HFFc6 (cell line): ENCODE measurements around the gene ARL10. TPM values are rescaled to one million over a fixed set of nuclear protein-coding genes. Genes with fewer than 3 reads are reported as not detected.

Experiments
- DNase-seq: peaks from one replicate; pipeline ENCODE4 v3.0.0-alpha.2; 2018
- H3K27ac Mint-ChIP-seq: 2 replicates; pipeline ENCODE4 v1.8.0; 2020; ENCODE audit warnings: mild to moderate bottlenecking, mixed read lengths
- H3K27me3 Mint-ChIP-seq: 2 replicates; pipeline ENCODE4 v1.8.0; 2021; ENCODE audit warnings: mild to moderate bottlenecking, moderate library complexity, mixed read lengths; ENCODE audit not compliant: insufficient read depth
- H3K36me3 Mint-ChIP-seq: 2 replicates; pipeline ENCODE4 v1.8.0; 2021; ENCODE audit warnings: low read depth, mixed read lengths
- H3K4me1 Mint-ChIP-seq: 2 replicates; pipeline ENCODE4 v1.8.0; 2020; ENCODE audit warnings: low read depth, mixed read lengths
- H3K4me3 Mint-ChIP-seq: 2 replicates; pipeline ENCODE4 v1.8.0; 2020; ENCODE audit warnings: mild to moderate bottlenecking, moderate library complexity, mixed read lengths
- H3K9me3 Mint-ChIP-seq: 2 replicates; pipeline ENCODE4 v1.8.0; 2020; ENCODE audit warnings: mild to moderate bottlenecking, mixed read lengths
- total RNA-seq, 6 experiments: library from RNA; stranded (reverse); fragmentation: NEBNext Ultra II Directional; extraction: Animal tissue kit (Norgen Biotek cat#: 25700); gene quantifications; 2 replicates in 1 of 6; 3 replicates in 5 of 6; pipeline ENCODE4 v1.2.3, GENCODE V29; 2021
- TF ChIP-seq, protein P1 (sequence below): fragments of 200-600 bp; sonication (generic); IDR thresholded peaks from 2 replicates; pipeline ENCODE4 v1.5.0; 2021; ENCODE audit warnings: antibody characterized with exemption, mild to moderate bottlenecking

The ARL10 gene
- total RNA-seq, 6 experiments from 2014 or later: 6.6 to 8.9 (median 8.0) TPM

DNA sequence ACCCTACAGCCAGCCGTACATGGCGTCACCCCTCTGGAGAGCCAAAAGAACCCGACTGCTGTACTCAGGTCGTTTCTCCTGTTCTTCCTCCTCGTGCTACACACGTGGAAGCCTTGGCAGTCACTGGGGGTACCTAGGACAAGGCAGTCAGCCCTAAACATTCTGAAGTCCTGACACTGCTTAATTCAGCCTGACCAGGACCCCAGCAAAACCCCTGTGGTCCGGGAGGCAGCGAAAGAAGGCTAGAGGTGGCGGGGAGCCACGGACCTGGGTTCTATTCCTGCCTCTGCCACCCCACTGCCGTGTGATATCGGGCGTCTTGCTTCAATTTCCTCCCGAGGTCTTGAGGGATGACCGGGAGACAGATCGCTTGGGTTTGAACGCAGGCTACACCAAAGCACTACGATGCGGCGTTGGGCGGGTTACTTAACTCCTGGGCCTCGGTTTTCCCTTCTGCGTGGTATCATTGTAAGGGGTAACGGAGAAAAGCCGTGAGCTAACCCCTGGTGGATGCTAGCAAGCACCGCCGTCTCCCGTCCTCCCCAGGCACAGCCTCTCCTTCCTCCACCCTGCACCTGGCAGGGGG lies 429 bp upstream of the ARL10 start:
- peak overlapping the region; percentile 74 for H3K4me3 Mint-ChIP-seq
- TF ChIP-seq, protein P1, sequence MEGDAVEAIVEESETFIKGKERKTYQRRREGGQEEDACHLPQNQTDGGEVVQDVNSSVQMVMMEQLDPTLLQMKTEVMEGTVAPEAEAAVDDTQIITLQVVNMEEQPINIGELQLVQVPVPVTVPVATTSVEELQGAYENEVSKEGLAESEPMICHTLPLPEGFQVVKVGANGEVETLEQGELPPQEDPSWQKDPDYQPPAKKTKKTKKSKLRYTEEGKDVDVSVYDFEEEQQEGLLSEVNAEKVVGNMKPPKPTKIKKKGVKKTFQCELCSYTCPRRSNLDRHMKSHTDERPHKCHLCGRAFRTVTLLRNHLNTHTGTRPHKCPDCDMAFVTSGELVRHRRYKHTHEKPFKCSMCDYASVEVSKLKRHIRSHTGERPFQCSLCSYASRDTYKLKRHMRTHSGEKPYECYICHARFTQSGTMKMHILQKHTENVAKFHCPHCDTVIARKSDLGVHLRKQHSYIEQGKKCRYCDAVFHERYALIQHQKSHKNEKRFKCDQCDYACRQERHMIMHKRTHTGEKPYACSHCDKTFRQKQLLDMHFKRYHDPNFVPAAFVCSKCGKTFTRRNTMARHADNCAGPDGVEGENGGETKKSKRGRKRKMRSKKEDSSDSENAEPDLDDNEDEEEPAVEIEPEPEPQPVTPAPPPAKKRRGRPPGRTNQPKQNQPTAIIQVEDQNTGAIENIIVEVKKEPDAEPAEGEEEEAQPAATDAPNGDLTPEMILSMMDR: no peak
- H3K27ac Mint-ChIP-seq: peak overlapping the region; percentile 59
- H3K36me3 Mint-ChIP-seq: peaks cover 10% of the 10 kb centered on the region
- peaks cover 27% of the 10 kb centered on the region for H3K4me1 Mint-ChIP-seq
- DNase-seq: no peak
- H3K27me3 Mint-ChIP-seq: peaks cover 6% of the 10 kb centered on the region
- no peaks in the 10 kb centered on the region for H3K9me3 Mint-ChIP-seq

DNA sequence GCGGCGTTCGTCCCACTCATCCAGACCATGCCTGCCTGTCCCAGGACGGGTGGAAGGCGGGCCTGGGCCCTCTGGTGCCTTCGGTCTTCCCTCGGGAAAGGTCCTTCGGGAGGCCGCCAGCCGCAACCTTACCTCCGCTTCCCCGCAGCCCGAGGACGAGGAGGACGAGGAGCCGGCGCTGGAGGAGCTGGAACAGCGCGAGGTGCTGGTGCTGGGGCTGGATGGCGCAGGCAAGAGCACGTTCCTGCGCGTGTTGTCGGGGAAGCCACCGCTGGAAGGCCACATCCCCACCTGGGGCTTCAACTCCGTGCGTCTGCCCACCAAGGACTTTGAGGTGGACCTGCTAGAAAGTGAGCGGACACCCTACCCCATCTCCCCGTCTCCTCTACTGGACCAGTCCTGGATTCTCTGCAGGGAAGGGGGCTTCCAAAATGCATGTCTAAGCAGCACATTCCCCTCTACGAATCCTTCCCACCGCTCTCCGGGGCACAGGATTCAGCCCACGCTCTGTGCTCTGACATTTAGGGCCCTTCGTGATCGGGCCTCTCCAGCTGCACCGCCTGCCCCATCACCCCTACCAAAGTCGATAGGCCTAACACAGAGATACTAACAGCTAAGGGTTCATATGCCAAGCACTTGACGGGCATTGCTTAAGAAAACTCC lies 1.1 kb downstream of the ARL10 start:
- peak overlapping the region; percentile 54 for H3K27ac Mint-ChIP-seq
- H3K4me3 Mint-ChIP-seq: peak overlapping the region; percentile 78

DNA sequence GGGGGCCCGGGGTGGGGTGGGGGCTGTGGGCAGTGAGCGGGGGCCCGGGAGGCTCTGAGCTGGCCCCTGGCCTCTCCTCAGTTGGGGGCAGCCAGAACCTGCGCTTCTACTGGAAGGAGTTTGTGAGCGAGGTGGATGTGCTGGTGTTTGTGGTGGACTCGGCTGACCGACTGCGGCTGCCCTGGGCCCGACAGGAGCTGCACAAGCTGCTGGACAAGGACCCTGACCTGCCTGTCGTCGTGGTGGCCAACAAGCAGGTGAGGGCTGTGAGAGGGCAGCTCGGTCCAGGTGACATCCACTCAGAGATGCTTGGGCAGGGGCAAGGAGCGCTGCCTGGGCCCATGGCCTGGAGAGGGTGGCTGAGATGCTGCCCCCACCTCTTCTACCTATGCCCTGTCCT lies 3.4 kb downstream of the ARL10 start:
- DNase-seq: no peak
- Mint-ChIP-seq H3K36me3 (peaks cover 9% of the 10 kb centered on the region), H3K27ac (no peak overlapping the region), H3K4me1 (peaks cover 17% of the 10 kb centered on the region), H3K27me3 (peaks cover 3% of the 10 kb centered on the region), H3K4me3 (no peak overlapping the region), H3K9me3 (no peaks in the 10 kb centered on the region)
- TF ChIP-seq, protein P1: no peak

More for the DNA sequence above, 1.1 kb downstream of the ARL10 start:
- DNase-seq: no peak
- Mint-ChIP-seq H3K36me3 (peaks cover 9% of the 10 kb centered on the region), H3K9me3 (no peaks in the 10 kb centered on the region), H3K4me1 (peaks cover 25% of the 10 kb centered on the region), H3K27me3 (peaks cover 3% of the 10 kb centered on the region)
- TF ChIP-seq, protein P1: no peak

DNA sequence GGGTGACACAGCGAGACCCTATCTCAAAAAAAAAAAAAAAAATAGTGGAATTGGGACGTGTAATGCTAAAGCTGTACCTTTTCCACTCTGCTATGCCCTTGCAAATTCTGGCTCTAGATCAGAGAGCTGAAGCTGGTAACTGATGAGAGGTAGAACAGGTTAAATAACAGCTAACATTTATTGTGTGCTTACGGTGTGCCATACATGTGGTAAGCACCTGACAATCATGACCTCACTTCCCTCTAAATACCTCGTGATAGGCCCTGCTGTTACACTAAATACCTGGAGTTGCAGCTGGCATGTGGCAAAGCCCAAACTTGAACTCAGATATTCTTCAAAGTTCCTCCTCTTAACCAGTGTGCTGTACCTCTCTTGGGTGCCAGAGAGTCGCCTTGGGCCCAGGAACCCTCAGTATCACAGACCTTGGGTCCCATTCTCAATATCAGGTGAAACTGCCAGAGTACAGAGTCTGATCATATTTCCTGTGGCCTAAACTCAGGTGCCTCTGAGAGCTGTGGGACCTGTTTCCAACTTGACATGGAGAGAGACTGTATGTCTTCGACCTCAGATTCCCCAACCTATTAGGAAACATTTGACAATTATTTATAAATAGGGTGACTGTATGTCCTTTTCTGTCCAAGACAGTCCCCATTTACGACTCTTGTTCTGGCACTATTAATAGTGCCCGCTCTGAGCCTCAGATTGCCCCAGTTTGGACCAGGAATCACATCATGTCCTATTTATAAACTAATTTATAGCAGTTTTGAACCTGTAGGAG lies 4.8 kb downstream of the ARL10 start:
- Mint-ChIP-seq H3K27me3 (peaks cover 3% of the 10 kb centered on the region), H3K4me1 (peaks cover 17% of the 10 kb centered on the region), H3K27ac (no peak overlapping the region), H3K36me3 (peaks cover 9% of the 10 kb centered on the region), H3K9me3 (no peaks in the 10 kb centered on the region), H3K4me3 (no peak overlapping the region)
- TF ChIP-seq, protein P1: no peak
- no peak for DNase-seq

DNA sequence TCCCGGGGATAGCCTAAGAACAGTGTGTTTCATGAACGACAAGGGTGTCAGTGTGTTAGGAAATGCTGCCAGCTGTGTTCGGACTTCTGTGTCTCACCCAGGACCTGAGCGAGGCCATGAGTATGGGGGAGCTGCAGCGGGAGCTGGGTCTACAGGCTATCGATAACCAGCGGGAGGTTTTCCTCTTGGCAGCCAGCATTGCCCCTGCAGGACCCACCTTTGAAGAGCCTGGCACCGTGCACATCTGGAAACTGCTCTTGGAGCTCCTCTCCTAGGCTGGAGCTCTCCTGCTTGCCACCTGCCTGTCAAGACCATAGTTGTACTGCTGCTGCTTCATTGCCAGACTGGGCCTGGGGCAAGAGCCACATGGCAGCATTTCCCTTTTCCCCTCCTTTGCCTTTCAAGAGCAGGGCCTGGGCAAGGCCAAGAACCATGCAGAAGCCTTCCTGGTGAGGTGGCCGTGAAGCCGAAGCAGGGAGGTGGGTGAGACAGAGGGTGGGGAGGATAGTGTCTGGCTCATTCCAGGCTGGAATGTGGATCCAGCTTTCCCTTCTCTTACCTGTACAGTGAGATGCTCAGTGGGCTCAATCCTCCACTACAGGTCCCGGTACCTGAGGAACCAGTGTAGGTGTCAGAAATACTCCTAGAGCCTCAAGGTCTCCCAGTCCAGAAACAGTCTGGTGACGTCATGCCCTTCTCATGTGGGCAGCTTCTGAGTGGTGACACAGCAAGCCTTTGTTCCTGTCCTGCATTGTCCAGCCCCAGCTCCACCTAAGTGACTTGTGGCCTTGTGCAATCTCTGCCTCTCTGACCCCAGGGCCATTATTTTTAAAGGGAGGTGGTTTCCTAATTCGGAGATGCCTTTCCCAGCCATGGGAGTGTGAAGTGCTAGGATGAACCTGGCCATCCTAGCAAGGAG lies 6.6 kb downstream of the ARL10 start:
- H3K27ac Mint-ChIP-seq: no peak overlapping the region
- peaks cover 3% of the 10 kb centered on the region for H3K27me3 Mint-ChIP-seq
- no peak overlapping the region for H3K4me3 Mint-ChIP-seq
- H3K36me3 Mint-ChIP-seq: peaks cover 14% of the 10 kb centered on the region
- H3K9me3 Mint-ChIP-seq: no peaks in the 10 kb centered on the region
- H3K4me1 Mint-ChIP-seq: peaks cover 9% of the 10 kb centered on the region
- TF ChIP-seq, protein P1: no peak
- DNase-seq: no peak
